Prostate gland (tissue), 2 donors: ENCODE data around the gene CTPS1.

ENCODE experiments used
- POLR2AphosphoS5 ChIP-seq: sonication (generic); formaldehyde crosslinking; IDR thresholded peaks from one replicate; pipeline ENCODE4 v1.6.1; 2017; ENCODE audit warnings: antibody characterized with exemption
- TF ChIP-seq, protein P1 (sequence below), 4 experiments: fragments of 200-600 bp in 2 of 4; fragments of 450-650 bp in 2 of 4; sonication (generic) in 2 of 4; IDR thresholded peaks; 1 replicate in 3 of 4; 2 replicates in 1 of 4; pipeline ENCODE4 v1.5.1; 2016 to 2019; ENCODE audit warnings: antibody characterized with exemption in 4 of 4, mild to moderate bottlenecking in 2 of 4, moderate library complexity in 2 of 4

- no peak for TF ChIP-seq POLR2AphosphoS5
- TF ChIP-seq, protein P1, sequence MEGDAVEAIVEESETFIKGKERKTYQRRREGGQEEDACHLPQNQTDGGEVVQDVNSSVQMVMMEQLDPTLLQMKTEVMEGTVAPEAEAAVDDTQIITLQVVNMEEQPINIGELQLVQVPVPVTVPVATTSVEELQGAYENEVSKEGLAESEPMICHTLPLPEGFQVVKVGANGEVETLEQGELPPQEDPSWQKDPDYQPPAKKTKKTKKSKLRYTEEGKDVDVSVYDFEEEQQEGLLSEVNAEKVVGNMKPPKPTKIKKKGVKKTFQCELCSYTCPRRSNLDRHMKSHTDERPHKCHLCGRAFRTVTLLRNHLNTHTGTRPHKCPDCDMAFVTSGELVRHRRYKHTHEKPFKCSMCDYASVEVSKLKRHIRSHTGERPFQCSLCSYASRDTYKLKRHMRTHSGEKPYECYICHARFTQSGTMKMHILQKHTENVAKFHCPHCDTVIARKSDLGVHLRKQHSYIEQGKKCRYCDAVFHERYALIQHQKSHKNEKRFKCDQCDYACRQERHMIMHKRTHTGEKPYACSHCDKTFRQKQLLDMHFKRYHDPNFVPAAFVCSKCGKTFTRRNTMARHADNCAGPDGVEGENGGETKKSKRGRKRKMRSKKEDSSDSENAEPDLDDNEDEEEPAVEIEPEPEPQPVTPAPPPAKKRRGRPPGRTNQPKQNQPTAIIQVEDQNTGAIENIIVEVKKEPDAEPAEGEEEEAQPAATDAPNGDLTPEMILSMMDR (IDR thresholded peaks at IDR 0.05): no peak
Measured at GRCh38 chr1:40952744-40953315, 26.7 kb upstream of the CTPS1 start.
